Suprapubic skin (tissue), 4 donors: Measurements from ENCODE around the gene LRRC4. TPM values are rescaled to one million over a fixed set of nuclear protein-coding genes. Genes with fewer than 3 reads are reported as not detected.

Experiments
- DNase-seq, 2 donors: peaks; one replicate each; pipeline ENCODE4 v3.0.0-alpha.2; 2019; ENCODE audit warnings: low spot score in 2 of 2
- H3K27ac ChIP-seq: fragments of 200-600 bp; sonication (generic); one replicate; pipeline ENCODE4 v1.5.1; 2019
- H3K27me3 ChIP-seq: fragments of 200-600 bp; sonication (generic); one replicate; pipeline ENCODE4 v1.5.1; 2019
- H3K36me3 ChIP-seq: fragments of 200-600 bp; sonication (generic); one replicate; pipeline ENCODE4 v1.5.1; 2019
- H3K4me1 ChIP-seq: fragments of 200-600 bp; sonication (generic); one replicate; pipeline ENCODE4 v1.5.1; 2019
- H3K4me3 ChIP-seq: fragments of 200-600 bp; sonication (generic); one replicate; pipeline ENCODE4 v1.5.1; 2019; ENCODE audit warnings: mild to moderate bottlenecking
- H3K9me3 ChIP-seq: fragments of 200-600 bp; sonication (generic); one replicate; pipeline ENCODE4 v1.5.1; 2019
- EP300 ChIP-seq: sonication (generic); formaldehyde crosslinking; IDR thresholded peaks from one replicate; pipeline ENCODE4 v1.6.1; 2017; ENCODE audit warnings: antibody characterized with exemption
- POLR2A ChIP-seq, 2 donors: fragments of 450-650 bp; IDR thresholded peaks; one replicate each; pipeline ENCODE4 v1.6.1; 2017; ENCODE audit warnings: antibody characterized with exemption in 2 of 2, mild to moderate bottlenecking in 2 of 2, moderate library complexity in 2 of 2
- POLR2AphosphoS5 ChIP-seq, 3 donors: sonication (generic); formaldehyde crosslinking; IDR thresholded peaks; one replicate each; pipeline ENCODE4 v1.6.1; 2017; ENCODE audit warnings: antibody characterized with exemption in 3 of 3
- WGBS: methylation state at CpG from one replicate; pipeline ENCODE4 v1.1.5; 2018; 5-methylcytosine and 5-hydroxymethylcytosine counted together
- total RNA-seq, 4 donors: library from RNA; depleted of rRNA; stranded (reverse); fragments of >200 nt; gene quantifications; one replicate each; pipeline ENCODE4 v1.1.0, GENCODE V29; 2016
- TF ChIP-seq, protein P1 (sequence below), 2 donors: fragments of 200-600 bp in 1 of 2; fragments of 450-650 bp in 1 of 2; sonication (generic) in 1 of 2; IDR thresholded peaks; one replicate each; pipeline ENCODE4 v1.5.1; 2016 to 2019; ENCODE audit warnings: antibody characterized with exemption in 2 of 2, mild to moderate bottlenecking in 1 of 2, moderate library complexity in 1 of 2

Gene LRRC4
- total RNA-seq, 4 donors from 2014 or later = 0.16 to 0.57 (median 0.21) TPM; not detected in 1

DNA sequence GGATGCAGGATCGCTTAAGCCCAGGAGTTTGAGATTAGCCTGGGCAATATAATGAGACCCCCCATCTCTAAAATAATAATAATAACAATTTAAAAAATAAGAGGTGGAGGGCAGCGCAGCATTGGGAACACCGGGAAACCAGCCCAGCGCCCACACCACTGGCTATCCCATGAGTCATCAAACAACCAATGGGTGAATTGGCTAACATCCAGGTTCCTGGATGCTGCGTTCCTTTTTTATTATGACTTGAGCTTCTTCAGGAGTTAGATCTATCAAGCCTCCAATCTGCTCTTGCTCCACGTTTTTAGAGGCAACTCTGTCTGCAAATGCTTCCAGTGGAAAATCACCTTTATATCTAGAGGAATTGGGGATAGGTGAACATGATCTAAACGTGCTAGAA lies 10.0 kb upstream of the LRRC4 start:
- Histone ChIP-seq H3K4me3 (no peak overlapping the region), H3K27me3 (no peaks in the 10 kb centered on the region), H3K9me3 (no peaks in the 10 kb centered on the region), H3K36me3 (peaks cover 5% of the 10 kb centered on the region), H3K27ac (no peak overlapping the region), H3K4me1 (peaks cover 6% of the 10 kb centered on the region)
- 51% methylated on average over 7 of the region's 7 CpGs for WGBS
- DNase-seq = no peak
- no peak for TF ChIP-seq POLR2A (IDR thresholded peaks at IDR 0.05)
- TF ChIP-seq EP300 = no peak
- TF ChIP-seq POLR2AphosphoS5 (IDR thresholded peaks at IDR 0.05) = no peak
- TF ChIP-seq, protein P1, sequence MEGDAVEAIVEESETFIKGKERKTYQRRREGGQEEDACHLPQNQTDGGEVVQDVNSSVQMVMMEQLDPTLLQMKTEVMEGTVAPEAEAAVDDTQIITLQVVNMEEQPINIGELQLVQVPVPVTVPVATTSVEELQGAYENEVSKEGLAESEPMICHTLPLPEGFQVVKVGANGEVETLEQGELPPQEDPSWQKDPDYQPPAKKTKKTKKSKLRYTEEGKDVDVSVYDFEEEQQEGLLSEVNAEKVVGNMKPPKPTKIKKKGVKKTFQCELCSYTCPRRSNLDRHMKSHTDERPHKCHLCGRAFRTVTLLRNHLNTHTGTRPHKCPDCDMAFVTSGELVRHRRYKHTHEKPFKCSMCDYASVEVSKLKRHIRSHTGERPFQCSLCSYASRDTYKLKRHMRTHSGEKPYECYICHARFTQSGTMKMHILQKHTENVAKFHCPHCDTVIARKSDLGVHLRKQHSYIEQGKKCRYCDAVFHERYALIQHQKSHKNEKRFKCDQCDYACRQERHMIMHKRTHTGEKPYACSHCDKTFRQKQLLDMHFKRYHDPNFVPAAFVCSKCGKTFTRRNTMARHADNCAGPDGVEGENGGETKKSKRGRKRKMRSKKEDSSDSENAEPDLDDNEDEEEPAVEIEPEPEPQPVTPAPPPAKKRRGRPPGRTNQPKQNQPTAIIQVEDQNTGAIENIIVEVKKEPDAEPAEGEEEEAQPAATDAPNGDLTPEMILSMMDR (IDR thresholded peaks at IDR 0.05) = no peak

DNA sequence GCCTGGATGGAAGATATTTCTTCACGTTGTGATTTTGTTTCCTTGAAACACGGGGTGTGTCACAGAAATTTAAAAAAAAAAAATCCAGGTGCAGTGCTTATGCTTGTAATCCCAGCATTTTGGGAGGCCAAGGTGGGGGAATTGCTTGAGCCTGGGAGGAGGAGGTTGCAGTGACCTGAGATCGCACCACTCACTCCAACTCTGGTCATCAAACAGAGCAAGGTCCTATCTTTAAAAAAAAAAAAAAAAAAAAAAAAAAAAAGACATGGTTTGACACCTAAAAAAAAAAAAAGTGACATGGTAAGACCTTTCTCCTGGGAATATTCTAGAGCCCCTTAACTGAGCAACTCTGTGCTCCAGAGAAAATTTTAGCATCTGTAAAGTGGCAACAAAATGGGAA lies 9.0 kb upstream of the LRRC4 start:
- Histone ChIP-seq H3K27ac (no peak overlapping the region), H3K27me3 (no peaks in the 10 kb centered on the region), H3K4me1 (peaks cover 6% of the 10 kb centered on the region), H3K9me3 (no peaks in the 10 kb centered on the region), H3K4me3 (no peak overlapping the region), H3K36me3 (peaks cover 5% of the 10 kb centered on the region)
- 71% methylated on average over 3 of the region's 3 CpGs for WGBS
- TF ChIP-seq POLR2AphosphoS5 (IDR thresholded peaks at IDR 0.05) = no peak
- TF ChIP-seq, protein P1 (IDR thresholded peaks at IDR 0.05) = no peak
- no peak for TF ChIP-seq POLR2A (IDR thresholded peaks at IDR 0.05)
- no peak for TF ChIP-seq EP300
- no peak for DNase-seq

DNA sequence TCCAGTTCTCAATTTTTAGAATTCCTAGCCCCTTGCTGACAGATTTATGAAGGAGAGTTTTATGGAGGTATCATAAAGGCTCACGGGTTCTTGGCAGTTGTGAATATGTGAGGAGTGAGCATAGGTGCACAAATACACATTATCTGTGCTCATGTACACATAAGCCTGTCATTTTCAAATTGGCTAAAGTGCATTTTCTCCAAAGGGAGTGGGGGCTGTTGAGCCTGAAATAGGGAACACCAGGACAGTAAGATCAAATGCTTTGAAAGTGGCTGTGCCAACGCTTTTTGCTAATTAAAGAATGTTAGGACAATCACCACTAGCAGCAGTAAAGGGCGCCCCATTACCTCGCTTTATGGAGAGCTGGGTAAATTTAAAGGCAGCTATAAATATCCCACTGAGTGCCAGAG lies 8.3 kb upstream of the LRRC4 start:
- Histone ChIP-seq H3K27ac (no peak overlapping the region), H3K4me3 (no peak overlapping the region), H3K9me3 (no peaks in the 10 kb centered on the region), H3K36me3 (peaks cover 5% of the 10 kb centered on the region), H3K4me1 (peaks cover 6% of the 10 kb centered on the region), H3K27me3 (no peaks in the 10 kb centered on the region)
- no peak for DNase-seq
- 97% methylated on average over 4 of the region's 4 CpGs for WGBS
- TF ChIP-seq POLR2AphosphoS5 (IDR thresholded peaks at IDR 0.05) = no peak
- no peak for TF ChIP-seq EP300
- TF ChIP-seq POLR2A (IDR thresholded peaks at IDR 0.05) = no peak
- TF ChIP-seq, protein P1 (IDR thresholded peaks at IDR 0.05) = no peak

DNA sequence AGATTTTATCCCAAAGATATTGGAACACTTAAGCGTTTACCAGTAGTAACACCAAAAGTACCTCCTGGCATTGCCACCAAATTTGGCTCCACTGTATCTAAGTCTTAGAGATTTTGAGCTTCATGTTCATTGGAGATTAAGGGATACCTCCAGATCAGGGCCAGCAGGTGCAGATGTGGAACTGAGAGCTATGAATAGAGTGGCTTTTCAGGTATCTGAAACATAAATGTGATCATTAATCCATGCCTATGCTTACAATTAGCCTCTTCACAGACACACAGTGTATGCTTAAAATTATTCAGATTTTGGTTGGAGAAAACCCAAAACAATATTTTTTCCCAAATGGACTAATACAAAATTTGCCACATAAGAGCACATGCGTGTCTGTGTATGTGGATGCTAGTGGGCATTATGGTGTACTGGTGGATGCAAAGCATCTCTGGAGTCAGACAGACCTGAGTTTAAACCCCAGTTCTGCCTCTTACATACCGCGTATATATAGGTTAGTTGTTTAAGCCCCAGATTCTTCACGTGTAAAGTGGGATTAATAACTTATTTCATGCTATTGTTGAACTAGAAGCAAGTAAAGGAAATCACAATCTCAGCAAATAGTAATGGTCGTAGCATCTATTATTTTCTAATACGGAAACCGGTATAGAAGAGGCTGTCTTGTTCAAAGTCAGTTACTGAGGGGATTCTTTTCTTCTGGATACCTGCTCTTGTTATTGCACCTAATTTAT lies 6.8 kb upstream of the LRRC4 start:
- no peak overlapping the region for H3K27ac ChIP-seq
- WGBS = 96% methylated on average over 8 of the region's 8 CpGs
- H3K9me3 ChIP-seq = no peaks in the 10 kb centered on the region
- DNase-seq = no peak
- peaks cover 6% of the 10 kb centered on the region for H3K4me1 ChIP-seq
- no peaks in the 10 kb centered on the region for H3K27me3 ChIP-seq
- H3K36me3 ChIP-seq = peaks cover 5% of the 10 kb centered on the region
- H3K4me3 ChIP-seq = no peak overlapping the region
- TF ChIP-seq POLR2A (IDR thresholded peaks at IDR 0.05) (no peak), POLR2AphosphoS5 (IDR thresholded peaks at IDR 0.05) (no peak), EP300 (no peak)
- TF ChIP-seq, protein P1 (IDR thresholded peaks at IDR 0.05) = no peak

DNA sequence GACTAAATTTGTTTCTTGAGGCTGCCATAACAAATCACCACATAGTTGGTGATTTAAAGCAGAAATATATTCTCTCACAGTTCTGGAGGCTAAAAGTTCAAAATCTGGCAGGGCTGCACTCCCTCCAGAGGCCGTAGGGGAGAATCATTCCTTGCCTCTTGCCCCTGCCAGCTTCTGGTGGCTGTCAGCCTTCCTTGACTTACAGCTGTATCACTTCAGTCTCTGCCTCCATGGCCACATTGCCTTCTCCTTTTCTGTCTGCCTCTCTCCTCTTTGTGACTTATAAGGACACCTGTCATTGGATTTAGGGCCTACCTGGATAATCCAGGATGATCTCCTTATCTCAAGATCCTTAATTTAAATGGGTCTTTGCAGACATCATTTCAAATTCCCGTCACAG lies 5.8 kb upstream of the LRRC4 start:
- H3K4me1 ChIP-seq = peaks cover 15% of the 10 kb centered on the region
- WGBS = 89% methylated on average over 2 of the region's 2 CpGs
- peaks cover 6% of the 10 kb centered on the region for H3K27me3 ChIP-seq
- no peak overlapping the region for H3K27ac ChIP-seq
- no peak for DNase-seq
- H3K4me3 ChIP-seq = no peak overlapping the region
- no peaks in the 10 kb centered on the region for H3K36me3 ChIP-seq
- no peaks in the 10 kb centered on the region for H3K9me3 ChIP-seq
- TF ChIP-seq, protein P1 (IDR thresholded peaks at IDR 0.05) = no peak
- TF ChIP-seq POLR2A (IDR thresholded peaks at IDR 0.05) (no peak), EP300 (no peak), POLR2AphosphoS5 (IDR thresholded peaks at IDR 0.05) (no peak)
